HG02973 (cell line): ENCODE data around the gene MPND.

ENCODE experiments used
- ATAC-seq: cut with Tn5 transposase; IDR thresholded peaks from one replicate; pipeline ENCODE4 v1.9.1; 2021; ENCODE audit warnings: moderate library complexity; ENCODE audit not compliant: unreplicated experiment

Gene MPND

GRCh38 chr19:4400135-4400936 lies 57.0 kb downstream of the MPND start, which contains the start of gene SH3GL1:
Gene SH3GL1, minus strand, starts transcription at chr19:4400547. Its CDS starts 179 bp downstream, at chr19:4400368.
- ATAC-seq, result peak; percentile 54

GRCh38 chr19:4401769-4402170 lies 58.4 kb downstream of the MPND start:
- ATAC-seq, result no peak

GRCh38 chr19:4402171-4403004 lies 59.0 kb downstream of the MPND start, which contains the start of gene CHAF1A:
Gene CHAF1A, plus strand, starts transcription at chr19:4402640. Its CDS starts 123 bp downstream, at chr19:4402763.
- peak; percentile 72 for ATAC-seq

DNA sequence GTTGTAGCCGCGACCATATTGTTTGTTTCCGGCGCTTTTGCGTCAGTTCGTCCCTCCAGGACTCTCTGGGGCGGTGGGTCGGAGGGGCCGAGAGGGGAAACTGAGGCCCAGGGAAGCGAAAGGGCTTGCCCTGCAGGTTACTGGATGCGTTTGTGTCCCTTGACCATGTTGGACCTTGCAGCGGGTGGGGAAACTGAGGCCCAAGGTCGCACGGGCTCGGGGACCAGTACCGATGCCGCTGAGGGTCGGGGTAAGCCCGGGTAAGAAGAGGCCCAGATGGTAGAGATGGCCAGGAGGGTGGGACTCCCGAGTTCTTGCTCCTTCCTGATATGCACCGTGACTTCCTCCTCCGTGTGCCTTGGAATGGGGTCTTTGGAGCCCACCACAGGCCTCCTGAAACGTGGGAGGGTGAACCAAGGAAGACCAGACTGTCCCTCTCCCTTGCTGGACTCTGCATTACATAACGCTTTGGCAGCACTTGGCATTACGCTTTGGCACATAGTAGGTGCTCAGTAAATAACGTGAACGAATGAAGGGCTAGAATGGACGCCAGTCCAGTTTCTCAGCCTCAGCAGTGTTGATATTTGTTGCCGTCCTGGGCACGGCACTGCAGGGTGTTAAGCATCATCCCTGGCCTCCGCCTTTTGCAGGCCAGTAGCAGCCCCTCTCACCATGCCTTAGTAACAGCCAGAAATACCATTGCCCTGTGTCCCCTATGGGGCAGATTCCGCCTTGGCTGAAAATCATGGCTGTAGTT lies 59.8 kb downstream of the MPND start:
- ATAC-seq, result no peak

DNA sequence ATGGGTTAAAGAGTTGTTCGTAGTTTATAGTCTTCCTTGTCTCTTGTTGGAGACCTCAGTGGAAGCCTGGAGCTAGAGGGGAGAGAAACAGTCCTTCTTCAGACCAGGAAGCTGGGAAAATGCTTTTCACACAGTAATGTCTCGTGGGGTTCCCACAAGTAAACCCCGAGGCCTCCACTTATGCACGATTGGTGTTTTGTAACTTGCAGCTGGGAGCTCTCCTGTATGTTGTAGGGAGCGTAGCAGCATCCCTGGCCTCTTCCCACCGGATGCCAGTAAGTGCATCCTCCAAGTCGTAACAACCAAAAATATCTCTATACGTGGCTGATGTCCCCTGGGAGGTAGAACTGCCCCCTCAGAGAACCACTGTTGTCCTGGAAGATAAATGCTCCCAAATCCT lies 62.6 kb downstream of the MPND start:
- ATAC-seq, result no peak

GRCh38 chr19:4406626-4407025 lies 63.3 kb downstream of the MPND start:
- ATAC-seq, result no peak

DNA sequence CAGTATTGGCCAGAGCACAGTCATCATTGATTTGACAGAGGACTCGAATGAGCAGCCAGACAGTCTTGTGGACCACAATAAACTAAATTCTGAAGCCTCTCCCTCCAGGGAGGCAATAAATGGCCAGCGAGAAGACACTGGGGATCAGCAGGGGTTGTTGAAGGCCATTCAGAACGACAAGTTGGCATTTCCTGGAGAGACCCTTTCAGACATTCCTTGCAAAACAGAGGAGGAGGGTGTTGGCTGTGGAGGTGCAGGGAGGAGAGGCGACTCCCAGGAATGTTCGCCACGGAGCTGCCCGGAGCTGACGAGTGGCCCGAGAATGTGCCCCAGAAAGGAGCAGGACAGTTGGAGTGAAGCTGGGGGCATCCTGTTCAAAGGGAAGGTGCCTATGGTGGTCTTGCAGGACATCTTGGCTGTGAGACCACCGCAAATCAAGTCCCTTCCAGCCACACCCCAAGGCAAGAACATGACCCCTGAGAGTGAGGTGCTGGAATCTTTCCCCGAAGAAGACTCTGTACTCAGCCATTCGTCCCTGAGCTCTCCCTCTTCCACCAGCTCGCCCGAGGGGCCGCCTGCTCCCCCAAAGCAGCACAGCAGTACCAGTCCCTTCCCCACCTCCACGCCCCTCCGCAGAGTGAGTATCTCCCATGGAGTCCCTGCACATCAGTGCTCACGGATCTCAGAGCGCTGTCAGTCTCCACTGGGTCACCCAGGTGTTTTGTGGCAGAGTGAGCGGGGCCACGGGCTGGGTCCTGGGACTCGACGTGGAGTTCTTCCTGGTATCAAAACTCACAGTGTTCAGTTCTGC lies 66.0 kb downstream of the MPND start:
- no peak for ATAC-seq
